ENCODE results near the gene NSUN2.

Gene NSUN2

DNA sequence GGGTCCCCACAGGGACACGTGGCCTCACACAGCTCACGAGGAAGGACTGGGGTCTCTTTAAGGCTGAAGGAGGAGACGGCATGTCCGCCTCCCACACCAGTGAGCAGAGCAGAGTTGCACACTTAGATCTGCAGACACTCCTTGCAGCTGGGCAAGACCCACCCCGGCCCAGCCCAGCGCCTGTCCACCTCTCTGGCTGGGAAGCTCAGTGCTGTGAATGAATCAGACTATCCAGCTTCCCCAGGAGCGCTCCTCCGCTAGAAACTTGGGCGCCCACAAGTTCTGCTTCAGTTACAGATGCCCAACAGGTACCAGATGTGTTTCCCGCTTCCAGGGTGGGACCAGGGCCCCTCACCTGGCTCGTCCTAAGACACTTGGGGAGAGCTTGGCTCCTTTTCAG is 78.9 kb downstream of the NSUN2 start:
- no peak for DNase-seq

DNA sequence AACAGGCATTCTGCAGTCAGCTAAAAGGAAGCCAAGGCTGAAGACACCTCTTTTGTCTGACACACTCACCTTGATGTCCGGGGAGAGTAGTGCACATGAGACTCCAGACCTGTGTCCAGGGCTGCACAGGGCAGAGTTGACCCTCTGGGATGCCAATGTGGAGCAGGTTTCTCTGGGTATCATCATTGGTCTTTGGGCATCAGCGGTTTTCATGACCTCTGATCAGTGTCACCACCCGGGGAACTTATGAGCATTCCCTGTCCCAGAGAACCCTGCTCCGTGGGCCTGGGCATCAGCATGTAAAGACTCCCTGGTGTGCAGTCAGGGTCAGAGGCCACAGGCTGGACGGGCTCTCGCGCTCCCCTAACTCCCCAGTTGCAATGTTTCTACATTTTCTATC is 80.2 kb downstream of the NSUN2 start:
- DNase-seq = no peak

DNA sequence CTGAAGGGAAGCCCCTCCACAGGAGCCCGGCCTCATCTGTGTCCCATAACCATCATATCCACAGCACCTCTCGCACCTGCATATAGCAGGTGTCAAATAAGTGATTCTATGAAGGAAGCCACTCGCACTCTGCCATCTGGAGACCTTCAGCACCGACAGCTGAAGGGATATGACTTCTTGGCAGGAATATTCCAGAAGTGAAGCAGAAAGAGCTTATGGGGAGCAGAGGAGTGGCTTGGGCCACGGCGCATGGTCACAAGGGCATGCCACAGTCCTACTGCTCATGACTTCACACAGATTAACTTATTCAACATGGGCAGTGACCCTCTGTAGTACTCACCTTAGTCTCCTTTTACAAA is 80.9 kb downstream of the NSUN2 start:
- DNase-seq = no peak

GRCh38 chr5:6551287-6551954 is 81.4 kb downstream of the NSUN2 start:
- DNase-seq = no peak

- DNase-seq = no peak
Measured at GRCh38 chr5:6550628-6551027, 82.2 kb downstream of the NSUN2 start.
